ENCODE results near the gene RP9.
A peak's percentile ranks its signal among the peaks of the same experiment; 100 is the strongest.

The RP9 gene

DNA sequence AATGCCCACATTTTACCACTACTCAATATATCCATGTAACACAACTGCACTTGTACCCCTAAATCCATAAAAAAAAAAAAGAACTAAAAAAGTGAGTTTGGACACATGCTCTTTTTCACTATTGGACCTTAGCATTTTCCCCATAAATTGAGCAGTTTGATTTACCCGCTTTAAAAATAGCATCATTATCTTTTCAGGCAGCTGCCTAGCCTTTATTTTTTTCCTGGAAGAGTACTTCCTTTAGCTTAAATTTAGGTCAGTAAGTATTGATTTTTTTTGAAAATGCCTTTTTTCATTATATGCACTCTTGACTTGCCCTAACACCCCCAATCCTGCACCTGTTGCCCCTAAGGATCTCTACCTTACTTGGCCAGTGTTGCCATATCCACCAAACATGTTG, 41.3 kb downstream of the RP9 start:
- no peak for DNase-seq (ENCODE audit: low read depth)
- TF ChIP-seq, protein P1, sequence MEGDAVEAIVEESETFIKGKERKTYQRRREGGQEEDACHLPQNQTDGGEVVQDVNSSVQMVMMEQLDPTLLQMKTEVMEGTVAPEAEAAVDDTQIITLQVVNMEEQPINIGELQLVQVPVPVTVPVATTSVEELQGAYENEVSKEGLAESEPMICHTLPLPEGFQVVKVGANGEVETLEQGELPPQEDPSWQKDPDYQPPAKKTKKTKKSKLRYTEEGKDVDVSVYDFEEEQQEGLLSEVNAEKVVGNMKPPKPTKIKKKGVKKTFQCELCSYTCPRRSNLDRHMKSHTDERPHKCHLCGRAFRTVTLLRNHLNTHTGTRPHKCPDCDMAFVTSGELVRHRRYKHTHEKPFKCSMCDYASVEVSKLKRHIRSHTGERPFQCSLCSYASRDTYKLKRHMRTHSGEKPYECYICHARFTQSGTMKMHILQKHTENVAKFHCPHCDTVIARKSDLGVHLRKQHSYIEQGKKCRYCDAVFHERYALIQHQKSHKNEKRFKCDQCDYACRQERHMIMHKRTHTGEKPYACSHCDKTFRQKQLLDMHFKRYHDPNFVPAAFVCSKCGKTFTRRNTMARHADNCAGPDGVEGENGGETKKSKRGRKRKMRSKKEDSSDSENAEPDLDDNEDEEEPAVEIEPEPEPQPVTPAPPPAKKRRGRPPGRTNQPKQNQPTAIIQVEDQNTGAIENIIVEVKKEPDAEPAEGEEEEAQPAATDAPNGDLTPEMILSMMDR (IDR thresholded peaks at IDR 0.05; ENCODE audit: insufficient read depth, low read depth, low read length, missing control alignments): no peak
- no peak overlapping the region for H3K4me3 ChIP-seq (ENCODE audit: low read depth, low read length)

DNA sequence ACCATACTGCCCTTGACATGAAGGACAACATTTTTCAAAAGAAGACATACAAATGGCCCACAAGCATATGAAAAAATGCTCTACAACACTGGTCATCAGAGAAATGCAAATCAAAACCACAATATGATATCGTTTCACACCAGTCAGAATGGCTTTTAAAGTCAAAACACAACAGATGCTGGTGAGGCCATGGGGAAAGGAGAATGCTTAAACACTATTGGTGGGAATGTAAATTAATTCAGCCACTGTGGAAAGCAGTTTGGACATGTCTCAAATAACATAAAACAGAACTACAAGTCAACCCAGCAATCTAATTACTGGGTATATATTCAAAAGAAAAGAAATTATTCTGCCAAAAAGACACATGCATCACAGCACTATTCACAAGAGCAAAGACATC, 42.4 kb downstream of the RP9 start:
- H3K4me3 ChIP-seq (ENCODE audit: low read depth, low read length): no peak overlapping the region
- TF ChIP-seq, protein P1 (IDR thresholded peaks at IDR 0.05; ENCODE audit: insufficient read depth, low read depth, low read length, missing control alignments): no peak
- DNase-seq (ENCODE audit: low read depth): peak; percentile 10

DNA sequence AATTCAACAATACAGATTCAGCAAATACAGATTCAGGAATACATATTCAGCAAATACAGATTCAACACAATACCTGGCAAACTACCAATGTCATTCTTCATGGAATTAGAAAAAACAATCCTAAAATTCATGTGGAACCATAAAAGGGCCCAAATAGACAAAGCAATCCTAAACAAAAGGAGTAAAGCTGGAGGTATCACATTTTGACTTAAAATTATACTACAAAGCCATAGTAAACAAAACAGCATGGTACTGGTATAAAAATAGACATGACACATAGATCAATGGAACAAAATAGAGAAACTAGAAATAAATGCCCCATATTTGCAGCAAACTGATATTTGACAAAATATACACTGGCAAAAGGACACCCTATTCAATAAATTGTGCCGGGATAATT, 43.2 kb downstream of the RP9 start:
- no peak for DNase-seq (ENCODE audit: low read depth)
- TF ChIP-seq, protein P1 (IDR thresholded peaks at IDR 0.05; ENCODE audit: insufficient read depth, low read depth, low read length, missing control alignments): no peak
- no peak overlapping the region for H3K4me3 ChIP-seq (ENCODE audit: low read depth, low read length)

DNA sequence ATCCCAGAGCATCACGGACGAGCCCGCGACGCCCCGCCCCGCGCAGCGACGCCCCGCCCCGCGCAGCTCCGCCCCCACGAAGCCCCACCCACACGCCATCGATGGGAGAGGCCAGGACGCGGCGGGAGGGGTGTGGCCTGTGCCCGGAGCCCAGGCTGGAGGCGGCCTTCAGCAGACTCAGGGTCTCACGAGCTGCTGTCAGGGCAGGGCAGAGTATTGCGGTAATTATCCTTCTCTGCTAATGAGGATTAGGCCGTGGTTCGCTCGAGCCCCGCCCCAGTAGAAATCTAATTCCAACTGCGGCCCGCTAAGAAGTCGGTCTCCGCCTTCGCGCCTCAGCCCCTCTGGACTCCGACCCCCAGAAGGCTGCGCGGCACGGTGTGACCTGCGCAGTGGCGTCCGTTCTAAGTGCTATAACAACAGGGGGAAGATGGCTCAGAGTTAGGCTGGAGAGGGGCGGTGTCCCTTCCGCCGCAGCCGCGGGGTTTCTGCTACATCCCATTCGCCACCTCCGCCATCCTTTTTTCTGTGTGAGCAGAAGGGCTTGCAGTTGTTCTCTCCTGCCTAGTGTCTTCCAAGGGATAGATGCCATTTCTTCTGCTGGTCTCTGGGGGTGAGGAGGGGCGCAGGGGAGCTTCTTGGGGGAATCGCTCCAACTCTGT, 46.3 kb downstream of the RP9 start:
- DNase-seq (ENCODE audit: low read depth): peak; percentile 96
- peak overlapping the region; percentile 72 for H3K4me3 ChIP-seq (ENCODE audit: low read depth, low read length)
- TF ChIP-seq, protein P1 (IDR thresholded peaks at IDR 0.05; ENCODE audit: insufficient read depth, low read depth, low read length, missing control alignments): no peak

DNA sequence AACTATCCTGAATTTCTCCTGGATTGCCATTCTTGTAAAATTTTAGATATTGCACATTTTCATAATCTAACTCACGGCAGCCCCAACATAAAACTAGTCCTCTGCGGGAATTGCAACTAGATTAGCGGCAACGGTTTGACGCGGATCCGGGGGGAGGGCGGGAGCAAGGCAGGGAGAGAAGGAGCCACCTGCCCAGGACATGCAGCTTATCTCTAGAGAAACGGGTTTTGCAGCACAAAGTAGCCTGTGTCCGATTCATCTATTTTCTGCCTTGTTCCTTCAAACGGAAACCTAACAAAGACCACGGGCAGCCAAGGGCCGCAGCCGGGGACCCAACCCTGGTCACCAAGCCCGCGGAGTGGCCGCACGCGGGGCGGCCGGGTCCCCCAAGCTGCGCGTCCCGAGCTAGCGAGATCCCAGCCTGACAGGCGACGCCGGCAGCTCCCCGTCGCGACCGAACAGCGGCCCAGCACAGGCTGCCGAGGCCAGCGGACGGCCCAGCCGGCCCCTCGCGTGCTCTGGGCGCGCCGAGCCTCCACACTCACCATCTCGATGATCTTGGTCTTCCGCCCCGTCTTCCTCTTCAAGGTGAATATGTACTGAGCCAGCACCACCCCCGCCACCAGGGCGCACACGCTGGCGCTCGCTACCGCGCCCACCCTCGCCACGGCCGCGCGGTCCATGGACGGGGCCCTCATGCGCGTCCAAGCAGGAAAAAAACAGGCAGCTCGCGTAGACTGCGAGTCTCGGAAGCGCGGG, 47.0 kb downstream of the RP9 start, which contains the start of gene NT5C3A:
Gene NT5C3A (minus strand): TSS at position 754 of the 759 bp plus-strand sequence. CDS start 71 bp downstream, at position 683.
- H3K4me3 ChIP-seq (ENCODE audit: low read depth, low read length): peak within 1 kb of the TSS; percentile 72
- TF ChIP-seq, protein P1 (IDR thresholded peaks at IDR 0.05; ENCODE audit: insufficient read depth, low read depth, low read length, missing control alignments): no peak
- peak; percentile 39 for DNase-seq (ENCODE audit: low read depth)

DNA sequence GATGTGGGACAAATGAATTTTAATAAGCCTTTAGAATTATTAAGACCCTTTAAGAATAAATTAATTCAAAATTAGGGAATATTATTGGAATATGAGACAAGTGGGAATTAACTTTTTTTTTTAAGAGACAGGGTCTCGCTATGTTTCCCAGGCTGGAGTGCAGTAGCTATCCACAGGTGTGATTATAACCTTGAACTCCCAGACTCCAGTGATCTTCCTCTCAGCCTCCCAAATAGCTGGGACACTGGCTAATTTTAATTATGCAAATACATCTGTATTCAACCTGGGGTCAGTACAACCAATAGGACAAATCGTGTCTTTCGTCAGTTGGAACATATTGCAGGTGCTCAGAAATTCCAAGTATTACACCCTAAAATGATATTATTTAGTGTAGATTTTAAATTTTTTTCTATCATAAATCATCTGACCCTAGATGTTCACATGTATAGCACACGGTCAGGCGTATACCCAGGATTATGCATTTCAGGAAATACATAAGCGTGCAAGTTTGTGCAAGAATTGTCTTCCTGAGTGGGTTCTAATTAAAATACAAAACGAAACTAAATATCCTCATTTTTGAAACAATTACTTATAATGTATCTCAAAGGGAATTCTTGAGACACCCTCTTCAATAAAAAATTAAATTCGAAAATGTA, 47.8 kb downstream of the RP9 start:
- TF ChIP-seq, protein P1 (IDR thresholded peaks at IDR 0.05; ENCODE audit: insufficient read depth, low read depth, low read length, missing control alignments): no peak
- DNase-seq (ENCODE audit: low read depth): no peak
- peak overlapping the region; percentile 72 for H3K4me3 ChIP-seq (ENCODE audit: low read depth, low read length)

Data from GM12865 (cell line).